Ishikawa (cell line): ENCODE data around the gene SPEM2.

ENCODE experiments used
- CEBPB ChIP-seq: IDR thresholded peaks from 2 replicates; pipeline ENCODE4 v1.6.1; 2012
- CREB1 ChIP-seq: IDR thresholded peaks from 2 replicates; pipeline ENCODE4 v1.6.1; 2012; ENCODE audit warnings: low read depth
- EP300 ChIP-seq: IDR thresholded peaks from 2 replicates; pipeline ENCODE4 v1.6.1; 2012; ENCODE audit warnings: borderline replicate concordance
- FOXM1 ChIP-seq: IDR thresholded peaks from 2 replicates; pipeline ENCODE4 v1.6.1; 2012; ENCODE audit warnings: low read depth, borderline replicate concordance
- NFIC ChIP-seq: IDR thresholded peaks from 2 replicates; pipeline ENCODE4 v1.6.1; 2012
- RAD21 ChIP-seq: IDR thresholded peaks from 2 replicates; pipeline ENCODE4 v1.6.1; 2012; ENCODE audit warnings: low read depth
- REST ChIP-seq: IDR thresholded peaks from 2 replicates; pipeline ENCODE4 v1.6.1; 2012; ENCODE audit warnings: low read depth, mild to moderate bottlenecking
- TAF1 ChIP-seq: IDR thresholded peaks from 2 replicates; pipeline ENCODE4 v1.6.1; 2012; ENCODE audit warnings: low read depth, mild to moderate bottlenecking
- TCF12 ChIP-seq: IDR thresholded peaks from 2 replicates; pipeline ENCODE4 v1.6.1; 2012; ENCODE audit warnings: low read depth
- TEAD4 ChIP-seq: IDR thresholded peaks from 2 replicates; pipeline ENCODE4 v1.6.1; 2012
- YY1 ChIP-seq: IDR thresholded peaks from 2 replicates; pipeline ENCODE4 v1.6.1; 2012; ENCODE audit warnings: low read depth
- ZBTB7A ChIP-seq: IDR thresholded peaks from 2 replicates; pipeline ENCODE4 v1.6.1; 2012; ENCODE audit warnings: low read depth
- TF ChIP-seq, protein P1 (sequence below): IDR thresholded peaks from 2 replicates; pipeline ENCODE4 v1.6.1; 2012
- TF ChIP-seq, protein P2 (sequence below): IDR thresholded peaks from 2 replicates; pipeline ENCODE4 v1.6.1; 2012

DNA sequence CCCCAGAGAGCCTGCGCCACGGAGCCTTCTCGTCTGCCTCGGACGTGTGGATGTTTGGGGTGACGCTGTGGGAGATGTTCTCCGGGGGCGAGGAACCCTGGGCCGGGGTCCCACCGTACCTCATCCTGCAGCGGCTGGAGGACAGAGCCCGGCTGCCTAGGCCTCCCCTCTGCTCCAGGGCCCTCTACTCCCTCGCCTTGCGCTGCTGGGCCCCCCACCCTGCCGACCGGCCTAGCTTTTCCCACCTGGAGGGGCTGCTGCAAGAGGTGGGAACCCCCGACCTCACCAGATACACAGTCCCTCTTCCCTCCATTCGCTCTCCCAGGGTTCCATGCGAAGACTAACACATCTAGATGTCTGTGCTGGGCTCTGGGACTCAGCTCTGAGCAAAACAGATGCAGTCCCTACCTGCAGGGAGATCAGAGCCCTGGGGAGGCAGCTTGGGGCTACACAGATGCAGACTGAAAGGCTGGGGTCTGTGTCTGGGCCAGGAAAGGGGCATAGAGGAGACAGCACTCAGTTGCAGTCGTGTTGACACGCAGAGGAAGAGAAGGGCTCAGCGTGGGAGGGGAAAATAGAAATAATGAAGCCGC, 40.8 kb upstream of the SPEM2 start:
- TF ChIP-seq, protein P1, sequence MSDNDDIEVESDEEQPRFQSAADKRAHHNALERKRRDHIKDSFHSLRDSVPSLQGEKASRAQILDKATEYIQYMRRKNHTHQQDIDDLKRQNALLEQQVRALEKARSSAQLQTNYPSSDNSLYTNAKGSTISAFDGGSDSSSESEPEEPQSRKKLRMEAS, result no peak
- TF ChIP-seq RAD21 (no peak), TAF1 (no peak), REST (no peak), YY1 (no peak), CEBPB (no peak), ZBTB7A (no peak), CREB1 (no peak), TEAD4 (no peak), EP300 (no peak), FOXM1 (no peak), NFIC (no peak), TCF12 (no peak)
- TF ChIP-seq, protein P2, sequence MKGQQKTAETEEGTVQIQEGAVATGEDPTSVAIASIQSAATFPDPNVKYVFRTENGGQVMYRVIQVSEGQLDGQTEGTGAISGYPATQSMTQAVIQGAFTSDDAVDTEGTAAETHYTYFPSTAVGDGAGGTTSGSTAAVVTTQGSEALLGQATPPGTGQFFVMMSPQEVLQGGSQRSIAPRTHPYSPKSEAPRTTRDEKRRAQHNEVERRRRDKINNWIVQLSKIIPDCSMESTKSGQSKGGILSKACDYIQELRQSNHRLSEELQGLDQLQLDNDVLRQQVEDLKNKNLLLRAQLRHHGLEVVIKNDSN, result no peak
